Activated CD8-positive, alpha-beta T cell treated with anti-CD3 and anti-CD28 coated beads, Interleukin-2, amount 10 ng/mL, durations not matched to agents 7 days and 5 days (primary cell): Measurements from ENCODE around the gene AKAP5. TPM values are rescaled to one million over a fixed set of nuclear protein-coding genes. Genes with fewer than 3 reads are reported as not detected.
A peak's percentile ranks its signal among the peaks of the same experiment; 100 is the strongest.

Experiments
- ATAC-seq: fragments of 150-1000 bp; cut with Tn5 transposase; one replicate; pipeline ENCODE4 v1.10.0; 2021; ENCODE audit warnings: moderate library complexity
- CTCF ChIA-PET: fragments of 350-600 bp; sonication (Branson Sonifier 250); formaldehyde crosslinking; loops from one replicate; lab custom pipeline; 2021; ENCODE audit warnings: antibody characterized with exemption; lab: Charles Lee
- POLR2A ChIA-PET: fragments of 350-600 bp; sonication (Branson Sonifier 250); formaldehyde crosslinking; loops from one replicate; lab custom pipeline; 2021; ENCODE audit warnings: antibody characterized with exemption; lab: Charles Lee
- DNase-seq: peaks from one replicate; pipeline ENCODE4 v3.0.0-alpha.2; 2020
- H3K27ac Mint-ChIP-seq: one replicate; pipeline ENCODE4 v1.8.0; 2021; ENCODE audit warnings: mild to moderate bottlenecking, mixed read lengths
- H3K27me3 Mint-ChIP-seq: one replicate; pipeline ENCODE4 v1.8.0; 2021; ENCODE audit warnings: low read depth, mixed read lengths
- H3K36me3 Mint-ChIP-seq: one replicate; pipeline ENCODE4 v1.8.0; 2021; ENCODE audit warnings: low read depth, mixed read lengths
- H3K4me1 Mint-ChIP-seq: one replicate; pipeline ENCODE4 v1.8.0; 2021; ENCODE audit warnings: low read depth, mixed read lengths
- H3K4me3 Mint-ChIP-seq: one replicate; pipeline ENCODE4 v1.8.0; 2021; ENCODE audit warnings: mild to moderate bottlenecking, mixed read lengths
- H3K9me3 Mint-ChIP-seq: one replicate; pipeline ENCODE4 v1.8.0; 2022; ENCODE audit warnings: mixed read lengths; ENCODE audit not compliant: insufficient read depth
- total RNA-seq, 2 experiments: library from RNA; stranded (reverse); gene quantifications; one replicate each; pipeline ENCODE4 v1.2.3, GENCODE V29; 2021

AKAP5 gene
- total RNA-seq, 2 experiments from 2014 or later = 1.9 to 2.1 TPM

DNA sequence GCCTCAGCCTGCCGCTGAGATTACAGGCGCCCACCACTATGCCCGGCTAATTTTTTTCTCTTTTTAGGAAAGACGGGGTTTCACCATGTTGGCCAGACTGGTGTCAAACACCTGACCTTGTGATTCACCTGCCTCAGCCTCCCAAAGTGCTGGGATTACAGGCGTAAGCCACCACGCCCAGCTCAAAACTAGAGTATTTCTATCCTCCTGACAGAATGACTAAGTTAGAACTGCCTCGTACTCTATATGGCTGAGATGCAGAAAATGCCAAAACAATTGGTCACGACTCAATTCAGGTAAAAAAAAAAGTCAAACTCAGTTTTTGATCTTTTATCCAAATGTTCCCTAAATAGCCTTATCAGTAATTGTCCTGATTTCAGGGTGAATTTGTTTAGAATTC, 11.1 kb downstream of the AKAP5 start:
- DNase-seq (no peak), ATAC-seq (no peak)
- H3K36me3 Mint-ChIP-seq = peaks cover 2% of the 10 kb centered on the region
- no peaks in the 10 kb centered on the region for H3K9me3 Mint-ChIP-seq
- no peaks in the 10 kb centered on the region for H3K4me1 Mint-ChIP-seq
- no peak overlapping the region for H3K27ac Mint-ChIP-seq
- CTCF ChIA-PET = interaction anchor here (4.2 to 6.6 kb wide), 2 partner anchors 47 to 132 kb away, joined by 26 to 48 read pairs; no protein-coding TSS in a partner anchor
- no peaks in the 10 kb centered on the region for H3K27me3 Mint-ChIP-seq
- POLR2A ChIA-PET = interaction anchor here (1.0 kb wide), 1 partner anchor 28 kb away, joined by 3 read pairs; no protein-coding TSS in a partner anchor
- no peak overlapping the region for H3K4me3 Mint-ChIP-seq

DNA sequence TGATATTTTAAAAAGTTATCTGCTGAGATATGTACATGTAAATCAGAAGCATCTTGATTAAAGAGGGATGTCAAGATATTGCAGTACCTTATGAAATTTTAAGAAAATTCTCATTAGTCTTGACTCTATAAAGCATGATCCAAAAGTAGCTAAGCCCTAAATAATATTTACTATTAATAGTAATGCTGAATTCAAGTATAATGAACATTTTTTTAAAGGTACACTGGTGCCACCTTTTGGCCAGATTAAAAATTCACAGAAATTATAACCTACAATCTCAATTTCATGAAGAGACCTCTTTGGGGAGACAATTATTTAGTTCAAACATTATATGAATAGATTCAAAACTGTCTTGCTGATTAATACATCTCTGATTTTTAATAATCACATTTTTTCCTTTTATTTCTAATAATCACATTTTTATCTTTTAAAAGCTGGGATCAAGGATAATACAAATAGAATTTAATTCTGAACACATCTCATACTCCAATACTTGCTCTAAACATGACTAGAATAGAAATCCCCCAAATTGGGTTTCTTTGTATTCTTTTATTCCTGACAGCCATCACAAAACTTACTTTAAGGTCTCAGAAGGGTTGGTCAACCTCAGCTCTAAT, 13.4 kb downstream of the AKAP5 start:
- Mint-ChIP-seq H3K9me3 (no peaks in the 10 kb centered on the region), H3K4me1 (no peaks in the 10 kb centered on the region), H3K27me3 (no peaks in the 10 kb centered on the region), H3K4me3 (no peak overlapping the region), H3K36me3 (peaks cover 7% of the 10 kb centered on the region), H3K27ac (no peak overlapping the region)
- DNase-seq = no peak
- ChIA-PET POLR2A (interaction anchor here (0.6 kb wide), 1 partner anchor 13 kb away, joined by 3 read pairs; no protein-coding TSS in a partner anchor), CTCF (interaction anchor here (1.0 to 6.6 kb wide), 22 partner anchors 9 to 175 kb away, joined by 3 to 48 read pairs (median 6); partner anchors contain the start of gene MTHFD1)
- ATAC-seq = no peak

DNA sequence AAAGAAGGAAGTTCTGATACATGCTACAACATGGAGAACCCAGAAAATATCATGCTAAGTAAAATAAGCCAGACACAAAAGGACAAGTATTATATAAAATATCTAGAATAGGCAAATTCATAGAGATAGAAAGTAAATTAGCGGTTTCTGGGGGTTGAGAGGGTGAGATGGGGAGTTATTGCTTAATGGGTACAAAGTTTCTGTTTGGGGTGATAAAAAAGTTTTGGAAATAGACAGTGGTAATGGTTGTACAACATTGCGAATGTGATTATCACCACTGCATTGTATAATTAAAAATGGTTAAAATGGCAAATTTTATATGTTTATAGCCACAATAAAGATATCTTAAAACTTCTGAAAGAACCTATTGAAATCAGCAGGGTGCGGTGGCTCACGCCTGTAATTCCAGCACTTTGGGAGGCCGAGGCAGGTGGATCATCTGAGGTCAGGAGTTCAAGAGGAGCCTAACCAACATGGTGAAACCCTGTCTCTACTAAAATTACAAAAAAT, 23.3 kb downstream of the AKAP5 start:
- Mint-ChIP-seq H3K27ac (no peak overlapping the region), H3K4me1 (peaks cover 19% of the 10 kb centered on the region), H3K9me3 (no peaks in the 10 kb centered on the region), H3K36me3 (peaks cover 49% of the 10 kb centered on the region), H3K27me3 (no peaks in the 10 kb centered on the region), H3K4me3 (no peak overlapping the region)
- ChIA-PET CTCF (interaction anchor here (1.5 to 6.0 kb wide), 3 partner anchors 10 to 145 kb away, joined by 4 to 30 read pairs (median 10); no protein-coding TSS in a partner anchor), POLR2A (interaction anchor here (3.4 kb wide), 1 partner anchor 13 kb away, joined by 20 read pairs; the partner anchor contains the start of gene ZBTB25)
- ATAC-seq (no peak), DNase-seq (no peak)

DNA sequence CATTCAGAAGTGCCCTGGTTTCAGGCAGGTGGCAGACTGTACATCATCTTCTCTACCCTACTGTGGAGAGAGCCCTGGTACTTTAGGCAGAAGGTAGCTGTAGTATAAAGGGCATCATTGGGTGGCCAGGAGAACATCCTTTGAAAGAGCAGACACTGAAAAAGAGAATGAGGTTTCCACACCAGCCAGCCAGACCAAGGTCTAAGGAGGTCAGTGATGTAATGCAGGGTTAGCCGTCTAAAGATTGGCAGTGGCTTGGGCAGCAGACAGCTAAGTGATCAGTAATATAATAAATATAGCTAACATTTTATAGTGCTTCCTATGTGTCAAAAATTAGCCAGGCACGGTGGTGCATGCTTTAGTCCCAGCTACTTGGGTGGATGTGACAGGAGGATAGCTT, 26.3 kb downstream of the AKAP5 start:
- no peaks in the 10 kb centered on the region for H3K27me3 Mint-ChIP-seq
- CTCF ChIA-PET = interaction anchor here (1.1 to 6.0 kb wide), 8 partner anchors 9 to 62 kb away, joined by 3 to 30 read pairs (median 4); no protein-coding TSS in a partner anchor
- no peaks in the 10 kb centered on the region for H3K9me3 Mint-ChIP-seq
- peak overlapping the region; percentile 16 for H3K27ac Mint-ChIP-seq
- peaks cover 55% of the 10 kb centered on the region for H3K36me3 Mint-ChIP-seq
- ATAC-seq (no peak), DNase-seq (no peak)
- no peak overlapping the region for H3K4me3 Mint-ChIP-seq
- H3K4me1 Mint-ChIP-seq = peaks cover 31% of the 10 kb centered on the region
- POLR2A ChIA-PET = interaction anchor here (0.6 to 3.4 kb wide), 3 partner anchors 10 to 14 kb away, joined by 3 to 20 read pairs (median 3); partner anchors contain the start of gene ZBTB25

DNA sequence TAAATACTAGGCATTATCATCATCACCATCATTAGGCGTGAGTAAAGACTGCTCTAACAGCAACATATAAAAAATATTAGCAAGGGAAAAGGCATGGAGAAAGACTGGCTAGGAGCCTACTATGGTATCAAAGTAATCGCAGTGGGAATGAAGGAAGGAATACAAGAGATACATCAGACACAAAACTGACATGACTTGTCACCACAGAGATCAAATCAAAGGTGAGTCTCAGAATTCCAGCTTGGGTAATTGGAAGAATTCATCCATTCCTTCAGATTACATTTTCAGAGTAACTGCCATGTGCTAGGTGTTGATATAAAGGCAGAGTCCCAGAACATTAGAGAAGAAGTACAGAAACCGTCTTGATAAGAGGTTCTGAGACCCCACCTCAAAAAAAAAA, 28.2 kb downstream of the AKAP5 start:
- H3K4me1 Mint-ChIP-seq = peaks cover 40% of the 10 kb centered on the region
- ATAC-seq = no peak
- peaks cover 54% of the 10 kb centered on the region for H3K36me3 Mint-ChIP-seq
- no peak overlapping the region for H3K27ac Mint-ChIP-seq
- H3K4me3 Mint-ChIP-seq = no peak overlapping the region
- ChIA-PET CTCF (interaction anchor here (1.2 to 1.8 kb wide), 3 partner anchors 15 to 64 kb away, joined by 3 to 9 read pairs (median 6); no protein-coding TSS in a partner anchor), POLR2A (interaction anchor here (0.9 kb wide), 1 partner anchor 10 kb away, joined by 5 read pairs; no protein-coding TSS in a partner anchor)
- DNase-seq = no peak
- no peaks in the 10 kb centered on the region for H3K27me3 Mint-ChIP-seq
- H3K9me3 Mint-ChIP-seq = no peaks in the 10 kb centered on the region

DNA sequence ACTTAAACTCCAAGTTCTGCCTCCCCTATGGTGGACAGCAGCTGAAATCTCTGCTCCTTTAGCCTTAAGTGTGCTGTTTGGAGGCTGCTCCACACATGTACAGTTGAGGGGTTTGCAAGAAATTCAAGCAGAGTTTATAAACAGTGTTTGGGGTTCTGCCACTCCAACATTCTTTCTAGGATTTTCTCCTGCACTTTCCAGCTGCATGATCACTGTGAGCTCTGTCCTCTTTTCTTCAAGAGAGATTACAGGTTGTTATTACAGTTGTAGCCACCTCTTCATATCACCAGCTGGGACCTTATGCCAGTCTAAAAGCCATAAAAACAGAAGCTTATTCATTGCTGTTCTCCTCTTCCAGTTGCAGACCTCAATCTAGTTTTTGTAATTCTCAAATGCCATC, 30.0 kb downstream of the AKAP5 start:
- ChIA-PET POLR2A (interaction anchor here (2.4 kb wide), 1 partner anchor 9 kb away, joined by 18 read pairs; the partner anchor contains the start of genes ZBTB1 and ZBTB25), CTCF (interaction anchor here (0.7 to 4.9 kb wide), 4 partner anchors 10 to 151 kb away, joined by 3 to 43 read pairs (median 10); no protein-coding TSS in a partner anchor)
- ATAC-seq (no peak), DNase-seq (no peak)
- H3K36me3 Mint-ChIP-seq = peaks cover 63% of the 10 kb centered on the region
- H3K4me3 Mint-ChIP-seq = no peak overlapping the region
- peaks cover 51% of the 10 kb centered on the region for H3K4me1 Mint-ChIP-seq
- no peak overlapping the region for H3K27ac Mint-ChIP-seq
- no peaks in the 10 kb centered on the region for H3K27me3 Mint-ChIP-seq
- H3K9me3 Mint-ChIP-seq = no peaks in the 10 kb centered on the region

DNA sequence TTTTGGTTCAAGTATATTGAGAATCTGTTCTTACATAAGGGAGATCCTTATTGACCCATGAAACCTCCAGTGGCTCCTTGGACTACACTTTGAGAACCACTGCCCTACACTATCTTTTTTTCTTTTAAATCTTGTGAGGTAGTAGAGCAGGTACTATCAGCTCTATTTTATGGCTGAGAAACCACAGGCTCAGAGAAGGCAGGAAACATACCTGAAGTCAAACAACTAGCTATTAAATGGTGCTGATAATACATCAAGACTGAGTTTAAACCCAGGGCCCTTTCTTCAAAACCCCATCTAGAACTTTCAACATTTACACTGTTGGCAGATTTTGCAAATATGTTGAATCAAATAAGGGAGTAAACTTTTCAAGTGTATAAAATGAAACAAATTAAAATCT, 31.5 kb downstream of the AKAP5 start:
- no peak for DNase-seq
- ChIA-PET POLR2A (interaction anchor here (1.5 to 2.2 kb wide), 2 partner anchors 14 to 109 kb away, joined by 4 to 6 read pairs; no protein-coding TSS in a partner anchor), CTCF (interaction anchor here (1.0 to 4.9 kb wide), 7 partner anchors 14 to 153 kb away, joined by 3 to 43 read pairs (median 4); partner anchors contain the start of gene AKAP5)
- ATAC-seq = no peak
- Mint-ChIP-seq H3K9me3 (no peaks in the 10 kb centered on the region), H3K36me3 (peaks cover 62% of the 10 kb centered on the region), H3K4me3 (no peak overlapping the region), H3K4me1 (peaks cover 59% of the 10 kb centered on the region), H3K27me3 (no peaks in the 10 kb centered on the region), H3K27ac (peak overlapping the region; percentile 30)

DNA sequence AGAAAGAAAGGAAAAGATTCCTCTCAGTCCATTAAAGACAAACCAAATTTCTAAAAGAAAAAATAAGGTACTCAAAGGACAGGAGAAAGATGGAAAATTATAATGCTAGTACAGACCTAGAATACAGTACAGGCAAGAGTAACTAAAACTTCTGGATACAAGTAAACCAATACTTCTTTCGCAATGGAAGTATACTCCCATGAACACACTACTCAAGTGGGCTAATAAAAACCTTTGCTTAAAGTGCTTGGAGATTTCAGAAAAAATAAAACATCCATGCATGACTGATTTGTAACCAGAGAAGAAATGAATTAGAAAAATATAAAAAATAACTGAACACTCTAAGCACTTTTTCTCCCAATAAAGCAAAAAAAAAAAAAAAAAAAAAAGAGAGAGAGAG, 34.8 kb downstream of the AKAP5 start:
- DNase-seq = no peak
- ATAC-seq = no peak
- ChIA-PET POLR2A (interaction anchor here (2.0 kb wide), 1 partner anchor 34 kb away, joined by 6 read pairs; no protein-coding TSS in a partner anchor), CTCF (interaction anchor here (1.9 kb wide), 1 partner anchor 36 kb away, joined by 4 read pairs; no protein-coding TSS in a partner anchor)
- H3K4me1 Mint-ChIP-seq = peaks cover 47% of the 10 kb centered on the region
- H3K36me3 Mint-ChIP-seq = peaks cover 54% of the 10 kb centered on the region
- H3K27me3 Mint-ChIP-seq = no peaks in the 10 kb centered on the region
- H3K4me3 Mint-ChIP-seq = peak overlapping the region; percentile 60
- no peaks in the 10 kb centered on the region for H3K9me3 Mint-ChIP-seq
- peak overlapping the region; percentile 61 for H3K27ac Mint-ChIP-seq

DNA sequence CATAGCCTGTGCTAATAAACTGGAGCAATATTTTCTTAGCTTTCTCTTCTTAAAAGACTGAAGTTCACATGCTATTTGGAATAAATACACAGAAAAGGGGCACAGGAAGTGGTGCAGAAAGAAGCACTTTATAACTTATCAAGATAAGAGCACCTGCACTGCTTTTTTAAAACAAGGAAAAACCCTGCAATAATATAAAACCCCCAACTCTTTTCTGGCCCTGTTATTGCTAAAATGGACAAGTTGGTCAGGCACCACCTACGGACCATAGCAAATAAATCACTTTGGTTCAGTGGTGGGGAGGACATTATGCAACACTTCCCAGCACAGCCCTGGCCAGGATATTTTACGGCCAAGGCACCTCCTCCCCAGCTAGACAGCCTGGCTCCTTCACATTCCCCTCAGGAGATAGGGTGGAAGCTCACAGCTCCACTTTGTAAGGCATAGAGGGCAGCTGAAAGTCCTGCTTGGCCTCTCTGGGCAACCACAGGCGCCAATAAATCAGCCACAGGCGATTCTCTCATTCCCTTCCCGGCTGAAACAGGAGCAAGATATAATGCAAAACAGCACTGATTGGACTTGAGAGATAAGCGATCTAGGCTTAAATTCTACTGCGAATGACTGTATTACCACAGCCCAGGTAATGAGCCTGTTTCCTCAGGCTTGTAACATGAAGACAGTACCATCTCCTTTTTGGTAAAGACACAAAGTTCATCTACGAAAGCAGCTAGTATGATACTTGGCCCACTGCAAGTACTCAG, 36.3 kb downstream of the AKAP5 start:
- Mint-ChIP-seq H3K9me3 (no peaks in the 10 kb centered on the region), H3K36me3 (peaks cover 59% of the 10 kb centered on the region), H3K27ac (peak overlapping the region; percentile 100), H3K4me3 (peak overlapping the region; percentile 96), H3K4me1 (peaks cover 43% of the 10 kb centered on the region), H3K27me3 (no peaks in the 10 kb centered on the region)
- no peak for DNase-seq
- ATAC-seq = no peak
- CTCF ChIA-PET = interaction anchor here (0.9 to 2.7 kb wide), 11 partner anchors 9 to 157 kb away, joined by 3 to 22 read pairs (median 5); partner anchors contain the start of gene HSPA2
- POLR2A ChIA-PET = interaction anchor here (0.6 to 5.6 kb wide), 8 partner anchors 11 to 163 kb away, joined by 3 to 55 read pairs (median 8); partner anchors contain the start of gene MTHFD1

DNA sequence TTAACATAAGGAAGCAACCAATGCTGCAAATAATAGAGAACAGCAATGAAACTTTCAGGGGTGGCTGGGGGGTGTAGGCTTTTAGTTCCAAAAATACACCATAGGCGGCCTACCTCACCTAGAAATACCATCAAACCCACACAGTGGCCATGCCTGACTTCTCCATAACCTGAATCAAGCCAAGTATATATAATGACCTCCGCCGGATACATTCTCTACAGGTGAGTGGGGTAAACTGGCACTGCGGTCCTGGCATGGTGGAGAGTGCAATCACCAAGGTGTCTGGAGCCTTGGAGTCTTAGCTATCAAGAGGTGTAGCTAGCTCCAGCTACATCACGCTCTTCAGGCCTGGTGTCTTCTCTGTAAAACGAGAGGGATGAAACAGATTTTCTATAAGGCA, 37.2 kb downstream of the AKAP5 start:
- ChIA-PET CTCF (interaction anchor here (0.9 to 2.7 kb wide), 10 partner anchors 8 to 158 kb away, joined by 3 to 22 read pairs (median 5); partner anchors contain the start of gene HSPA2), POLR2A (interaction anchor here (0.9 to 5.6 kb wide), 13 partner anchors 7 to 164 kb away, joined by 3 to 55 read pairs (median 8); partner anchors contain the start of genes HSPA2 and MTHFD1)
- Mint-ChIP-seq H3K9me3 (no peaks in the 10 kb centered on the region), H3K27me3 (no peaks in the 10 kb centered on the region), H3K4me1 (peaks cover 45% of the 10 kb centered on the region), H3K36me3 (peaks cover 60% of the 10 kb centered on the region), H3K27ac (peak overlapping the region; percentile 100), H3K4me3 (peak overlapping the region; percentile 96)
- ATAC-seq (no peak), DNase-seq (peak; percentile 44)
